A549 (cell line): ENCODE measurements around the gene KISS1.

ENCODE experiments used
- CTCF ChIP-seq: fragments of >200 bp; sonication (Bioruptor Twin); formaldehyde crosslinking; IDR thresholded peaks from 3 replicates; pipeline ENCODE4 v1.5.1; 2016
- MAFK ChIP-seq: fragments of 450-650 bp; IDR thresholded peaks from 2 replicates; pipeline ENCODE4 v1.6.1; 2014; ENCODE audit not compliant: partially characterized antibody
- NFE2L2 ChIP-seq: fragments of 150-350 bp; conservative IDR thresholded peaks from 2 replicates; pipeline ENCODE4 v1.6.1; 2014; ENCODE audit warnings: low read length

GRCh38 chr1:204177133-204177532, 19.2 kb downstream of the KISS1 start:
- TF ChIP-seq CTCF (no peak), MAFK (no peak), NFE2L2 (no peak)
